ENCODE data around the gene NUDT14.

Gene NUDT14

GRCh38 chr14:105198588-105198987, 17.5 kb upstream of the NUDT14 start:
- H3K27ac ChIP-seq, result no peak overlapping the region
- TF ChIP-seq, protein P1, sequence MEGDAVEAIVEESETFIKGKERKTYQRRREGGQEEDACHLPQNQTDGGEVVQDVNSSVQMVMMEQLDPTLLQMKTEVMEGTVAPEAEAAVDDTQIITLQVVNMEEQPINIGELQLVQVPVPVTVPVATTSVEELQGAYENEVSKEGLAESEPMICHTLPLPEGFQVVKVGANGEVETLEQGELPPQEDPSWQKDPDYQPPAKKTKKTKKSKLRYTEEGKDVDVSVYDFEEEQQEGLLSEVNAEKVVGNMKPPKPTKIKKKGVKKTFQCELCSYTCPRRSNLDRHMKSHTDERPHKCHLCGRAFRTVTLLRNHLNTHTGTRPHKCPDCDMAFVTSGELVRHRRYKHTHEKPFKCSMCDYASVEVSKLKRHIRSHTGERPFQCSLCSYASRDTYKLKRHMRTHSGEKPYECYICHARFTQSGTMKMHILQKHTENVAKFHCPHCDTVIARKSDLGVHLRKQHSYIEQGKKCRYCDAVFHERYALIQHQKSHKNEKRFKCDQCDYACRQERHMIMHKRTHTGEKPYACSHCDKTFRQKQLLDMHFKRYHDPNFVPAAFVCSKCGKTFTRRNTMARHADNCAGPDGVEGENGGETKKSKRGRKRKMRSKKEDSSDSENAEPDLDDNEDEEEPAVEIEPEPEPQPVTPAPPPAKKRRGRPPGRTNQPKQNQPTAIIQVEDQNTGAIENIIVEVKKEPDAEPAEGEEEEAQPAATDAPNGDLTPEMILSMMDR (IDR thresholded peaks at IDR 0.05), result no peak
- no peak for TF ChIP-seq ZFX (IDR thresholded peaks at IDR 0.05; ENCODE audit: borderline replicate concordance)

- TF ChIP-seq, protein P1 (IDR thresholded peaks at IDR 0.05), result no peak
- TF ChIP-seq ZFX (IDR thresholded peaks at IDR 0.05; ENCODE audit: borderline replicate concordance), result no peak
- no peak overlapping the region for H3K27ac ChIP-seq
These were observed 16.1 kb upstream of the NUDT14 start for GRCh38 chr14:105197211-105197641.

DNA sequence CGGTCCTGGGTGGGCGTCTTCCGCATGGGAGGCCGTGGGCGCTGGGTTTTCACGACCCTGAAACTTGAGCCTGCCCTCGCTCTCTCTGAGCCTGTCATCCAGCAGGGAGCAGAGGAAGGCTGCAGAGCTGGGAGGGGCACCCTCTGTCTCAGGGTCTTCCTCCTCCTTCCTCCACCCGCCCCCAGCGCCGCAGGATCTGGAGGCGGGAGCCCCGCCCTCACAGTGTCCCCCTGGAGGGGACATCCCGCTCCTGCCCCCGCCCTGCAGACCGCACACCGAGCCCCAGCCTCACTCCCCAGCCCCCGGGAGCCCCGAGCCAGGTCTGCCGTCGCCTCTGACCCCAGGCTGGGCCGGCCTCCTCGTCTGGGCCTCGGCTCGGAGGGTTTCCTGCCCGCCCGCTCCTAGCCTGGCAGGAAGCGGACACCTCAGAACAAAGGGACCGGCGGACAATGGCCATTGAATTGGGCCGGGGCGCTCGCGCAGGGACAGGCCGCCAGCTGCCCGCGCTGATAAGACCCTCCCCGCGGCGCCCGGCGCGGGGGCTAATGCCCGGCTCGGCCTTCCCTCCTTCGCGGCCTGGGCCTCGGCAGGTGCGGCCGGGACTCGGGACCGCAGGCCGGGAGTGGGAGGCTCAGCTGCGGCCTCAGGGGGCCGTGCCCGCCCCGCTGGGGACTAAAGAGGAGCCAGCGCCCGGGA, 15.3 kb upstream of the NUDT14 start:
- TF ChIP-seq, protein P1 (IDR thresholded peaks at IDR 0.05), result no peak
- no peak for TF ChIP-seq ZFX (IDR thresholded peaks at IDR 0.05; ENCODE audit: borderline replicate concordance)
- H3K27ac ChIP-seq, result no peak overlapping the region

- H3K27ac ChIP-seq, result no peak overlapping the region
- TF ChIP-seq, protein P1 (IDR thresholded peaks at IDR 0.05), result no peak
- TF ChIP-seq ZFX (IDR thresholded peaks at IDR 0.05; ENCODE audit: borderline replicate concordance), result no peak
These were observed 14.6 kb upstream of the NUDT14 start for GRCh38 chr14:105195522-105196264.

DNA sequence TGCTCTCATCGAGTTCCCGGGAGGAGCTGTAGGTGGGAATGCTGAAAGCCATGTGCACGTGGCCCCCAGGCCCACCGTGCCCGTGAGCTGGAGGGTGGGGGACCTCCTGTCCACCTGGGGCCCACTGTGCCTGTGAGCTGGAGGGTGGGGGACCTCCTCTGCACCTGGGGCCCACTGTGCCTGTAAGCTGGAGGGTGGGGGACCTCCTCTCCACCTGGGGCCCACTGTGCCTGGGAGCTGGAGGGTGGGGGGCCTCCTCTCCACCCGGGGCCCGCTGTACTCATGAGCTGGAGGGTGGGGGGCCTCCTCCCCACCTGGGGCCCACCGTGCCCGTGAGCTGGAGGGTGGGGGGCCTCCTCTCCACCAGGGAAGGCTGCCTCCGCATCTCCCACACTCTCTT, 13.9 kb upstream of the NUDT14 start:
- TF ChIP-seq, protein P1 (IDR thresholded peaks at IDR 0.05), result no peak
- no peak for TF ChIP-seq ZFX (IDR thresholded peaks at IDR 0.05; ENCODE audit: borderline replicate concordance)
- H3K27ac ChIP-seq, result no peak overlapping the region

- no peak for TF ChIP-seq ZFX (IDR thresholded peaks at IDR 0.05; ENCODE audit: borderline replicate concordance)
- TF ChIP-seq, protein P1 (IDR thresholded peaks at IDR 0.05), result no peak
- H3K27ac ChIP-seq, result no peak overlapping the region
These were observed 13.0 kb upstream of the NUDT14 start for GRCh38 chr14:105193916-105194782.

Data from 22Rv1 (cell line).